Tibial nerve (tissue), 4 donors: Measurements from ENCODE around the gene SYN1.

ENCODE experiments used
- EP300 ChIP-seq, 2 donors: sonication (generic); formaldehyde crosslinking; IDR thresholded peaks; one replicate each; pipeline ENCODE4 v1.6.1; 2017; ENCODE audit warnings: antibody characterized with exemption in 2 of 2, mild to moderate bottlenecking in 1 of 2
- POLR2A ChIP-seq, 2 donors: fragments of 450-650 bp; IDR thresholded peaks; one replicate each; pipeline ENCODE4 v1.6.1; 2017; ENCODE audit warnings: antibody characterized with exemption in 2 of 2, mild to moderate bottlenecking in 2 of 2, moderate library complexity in 2 of 2
- TF ChIP-seq, protein P1 (sequence below), 5 experiments: fragments of 200-600 bp in 3 of 5; fragments of 450-650 bp in 2 of 5; sonication (generic) in 3 of 5; IDR thresholded peaks; one replicate each; pipeline ENCODE4 v1.5.1; 2016 to 2019; ENCODE audit warnings: antibody characterized with exemption in 5 of 5, mild to moderate bottlenecking in 3 of 5, moderate library complexity in 2 of 5

DNA sequence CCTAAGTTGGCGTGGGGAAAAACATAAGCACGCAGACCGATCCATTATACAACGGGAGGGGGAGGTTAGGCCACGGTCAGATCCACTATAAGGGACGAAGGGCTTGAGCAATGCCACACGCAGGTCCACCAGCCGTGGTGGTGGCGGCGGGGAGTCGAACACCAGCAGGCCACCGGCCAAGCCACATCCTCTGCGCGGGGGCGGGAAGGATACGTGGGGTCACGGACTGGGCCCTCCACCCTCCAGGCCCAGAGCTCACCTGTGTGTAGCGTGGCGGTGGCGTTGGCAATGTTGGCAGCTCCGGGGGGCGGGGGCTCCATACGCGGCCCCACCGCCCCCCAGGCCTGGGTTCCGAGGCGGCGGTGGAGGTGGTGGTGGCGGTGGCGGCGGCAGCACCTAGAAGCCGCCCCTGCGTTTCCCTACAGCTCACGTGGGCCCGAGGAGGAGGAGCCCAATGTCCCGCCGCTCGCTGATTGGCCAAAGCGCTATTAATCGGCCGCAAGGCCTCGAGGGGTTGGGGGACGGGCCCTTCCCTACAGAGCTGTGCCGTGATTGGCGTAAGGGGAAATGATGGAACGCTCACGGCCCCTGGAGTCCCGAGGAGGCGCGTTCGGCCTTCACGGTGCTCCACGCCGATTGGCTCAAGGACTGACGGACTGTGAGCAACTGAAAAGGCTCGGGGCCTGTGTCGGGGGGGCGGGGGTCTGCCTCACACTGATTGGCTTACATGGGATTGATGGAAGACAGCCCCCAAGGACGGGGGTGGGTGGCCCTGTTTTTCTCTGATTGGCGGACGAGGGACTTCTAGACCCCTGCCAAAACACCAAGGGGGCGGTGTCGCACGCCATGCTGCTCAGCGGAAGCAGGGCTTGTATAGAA lies 30.7 kb upstream of the SYN1 start, which contains the start of gene ELK1:
- TF ChIP-seq, protein P1, sequence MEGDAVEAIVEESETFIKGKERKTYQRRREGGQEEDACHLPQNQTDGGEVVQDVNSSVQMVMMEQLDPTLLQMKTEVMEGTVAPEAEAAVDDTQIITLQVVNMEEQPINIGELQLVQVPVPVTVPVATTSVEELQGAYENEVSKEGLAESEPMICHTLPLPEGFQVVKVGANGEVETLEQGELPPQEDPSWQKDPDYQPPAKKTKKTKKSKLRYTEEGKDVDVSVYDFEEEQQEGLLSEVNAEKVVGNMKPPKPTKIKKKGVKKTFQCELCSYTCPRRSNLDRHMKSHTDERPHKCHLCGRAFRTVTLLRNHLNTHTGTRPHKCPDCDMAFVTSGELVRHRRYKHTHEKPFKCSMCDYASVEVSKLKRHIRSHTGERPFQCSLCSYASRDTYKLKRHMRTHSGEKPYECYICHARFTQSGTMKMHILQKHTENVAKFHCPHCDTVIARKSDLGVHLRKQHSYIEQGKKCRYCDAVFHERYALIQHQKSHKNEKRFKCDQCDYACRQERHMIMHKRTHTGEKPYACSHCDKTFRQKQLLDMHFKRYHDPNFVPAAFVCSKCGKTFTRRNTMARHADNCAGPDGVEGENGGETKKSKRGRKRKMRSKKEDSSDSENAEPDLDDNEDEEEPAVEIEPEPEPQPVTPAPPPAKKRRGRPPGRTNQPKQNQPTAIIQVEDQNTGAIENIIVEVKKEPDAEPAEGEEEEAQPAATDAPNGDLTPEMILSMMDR (IDR thresholded peaks at IDR 0.05): peak in 2 of 5 experiments; percentile 10
- TF ChIP-seq EP300 (IDR thresholded peaks at IDR 0.05): peak in 1 of 2 donors; percentile 62
- peak; percentile 58 to 65 for TF ChIP-seq POLR2A (IDR thresholded peaks at IDR 0.05)
